Keratinocyte (primary cell): ENCODE results near the gene POMP.

Experiments used
- CTCF ChIP-seq, 3 experiments: IDR thresholded peaks in 1 of 3; conservative IDR thresholded peaks in 1 of 3; optimal IDR thresholded peaks in 1 of 3; 2 replicates in 2 of 3; 3 replicates in 1 of 3; pipeline versions ENCODE3 to v1.5.1; 2011; ENCODE audit warnings: low read length in 3 of 3, mild to moderate bottlenecking in 3 of 3, moderate library complexity in 2 of 3, control low read depth in 1 of 3, inconsistent platforms in 1 of 3; ENCODE audit not compliant: insufficient read depth in 2 of 3; ENCODE audit errors: extremely low read depth in 1 of 3
- EZH2 ChIP-seq: IDR thresholded peaks from one replicate; pipeline ENCODE4 v1.6.1; 2012; ENCODE audit warnings: inconsistent platforms, mild to moderate bottlenecking, low read length, moderate library complexity

DNA sequence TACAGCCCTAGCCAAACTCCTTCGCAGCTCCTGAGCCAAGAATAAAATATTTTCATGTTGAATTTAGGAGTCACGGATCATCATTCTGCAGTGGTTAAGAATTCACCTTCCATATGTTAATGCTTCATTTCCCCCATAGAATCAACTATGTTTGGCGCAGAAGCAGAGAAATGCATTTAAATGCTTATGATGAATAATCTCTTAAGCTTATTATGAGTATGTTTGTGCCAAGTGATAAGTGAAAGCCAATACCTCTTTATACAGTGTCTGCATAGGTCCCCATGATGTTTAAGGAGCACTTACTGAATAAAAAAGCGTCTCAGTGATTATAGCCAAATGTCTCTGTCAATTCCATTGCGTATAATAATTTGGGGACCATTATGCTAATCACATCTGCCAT lies 32.7 kb upstream of the POMP start:
- TF ChIP-seq EZH2 (no peak), CTCF (optimal IDR thresholded peaks at IDR 0.05 in 1 of 3, IDR thresholded peaks at IDR 0.05 in 1 of 3, conservative IDR thresholded peaks at IDR 0.05 in 1 of 3; ENCODE audit: extremely low read depth in 1 of 3, insufficient read depth in 2 of 3, low read length in 3 of 3) (no peak)
